VCaP (cell line): ENCODE data around the gene RRAD.

Experiments used
- H3K27ac ChIP-seq: fragments of 450-650 bp; 2 replicates; pipeline ENCODE4 v1.5.1; 2017
- CTCF ChIP-seq: fragments of 450-650 bp; conservative IDR thresholded peaks from 2 replicates; pipeline ENCODE4 v1.5.1; 2017; ENCODE audit warnings: mild to moderate bottlenecking, moderate library complexity

The RRAD gene

GRCh38 chr16:66915041-66915440, 10.3 kb downstream of the RRAD start:
- H3K27ac ChIP-seq = no peak overlapping the region
- no peak for TF ChIP-seq CTCF

- no peak for TF ChIP-seq CTCF
- H3K27ac ChIP-seq = no peak overlapping the region
Observed at GRCh38 chr16:66914541-66914940, 10.8 kb downstream of the RRAD start.

GRCh38 chr16:66913711-66914110, 11.6 kb downstream of the RRAD start:
- H3K27ac ChIP-seq = no peak overlapping the region
- TF ChIP-seq CTCF = no peak

GRCh38 chr16:66913081-66913480, 12.3 kb downstream of the RRAD start:
- TF ChIP-seq CTCF = no peak
- no peak overlapping the region for H3K27ac ChIP-seq

- no peak for TF ChIP-seq CTCF
- no peak overlapping the region for H3K27ac ChIP-seq
Observed at GRCh38 chr16:66911801-66912200, 13.5 kb downstream of the RRAD start.

GRCh38 chr16:66911112-66911511, 14.2 kb downstream of the RRAD start:
- TF ChIP-seq CTCF = no peak
- no peak overlapping the region for H3K27ac ChIP-seq

- no peak for TF ChIP-seq CTCF
- H3K27ac ChIP-seq = no peak overlapping the region
Observed at GRCh38 chr16:66910175-66910940, 15.0 kb downstream of the RRAD start.
